H1 (cell line): ENCODE data around the gene MSI2. TPM values are rescaled to one million over a fixed set of nuclear protein-coding genes. Genes with fewer than 3 reads are reported as not detected.
"Not testable (repeated sequence)": the region's sequence is repeated elsewhere in the genome, so short reads cannot be mapped to it uniquely, and the experiment has no call there.

Experiments used
- CTCF ChIA-PET: fragments of 300-600 bp; sonication (Branson Sonifier 250); formaldehyde crosslinking; loops from one replicate; lab custom pipeline; 2021; ENCODE audit not compliant: partially characterized antibody; lab: Charles Lee
- POLR2A ChIA-PET: fragments of 300-600 bp; sonication (Branson Sonifier 250); formaldehyde crosslinking; loops from one replicate; lab custom pipeline; 2021; ENCODE audit warnings: inconsistent platforms; ENCODE audit not compliant: partially characterized antibody; lab: Charles Lee
- DNase-seq, 2 experiments: peaks; one replicate each; pipeline versions ENCODE4 v3.0.0 to v3.0.0-alpha.2; 2010 to 2022; ENCODE audit warnings: low spot score in 2 of 2, low read depth in 1 of 2, mixed read lengths in 1 of 2
- FAIRE-seq: peaks from 2 replicates; lab custom pipeline; 2011; peaks lifted over from hg19 to GRCh38; lab: Jason Lieb, UNC
- H2AFZ ChIP-seq: 2 replicates; pipeline ENCODE4 v1.8.1; 2012; ENCODE audit warnings: low read length, inconsistent platforms
- H2AK5ac ChIP-seq: 2 replicates; pipeline ENCODE4 v1.6.1; 2013; ENCODE audit warnings: low read depth, low read length
- H2BK120ac ChIP-seq: replicated peaks from 2 replicates; pipeline ENCODE3; 2013; ENCODE audit warnings: low read depth, low read length, inconsistent platforms
- H2BK12ac ChIP-seq: 2 replicates; pipeline ENCODE4 v1.6.1; 2013; ENCODE audit warnings: low read depth, low read length
- H2BK15ac ChIP-seq: 2 replicates; pipeline ENCODE4 v1.6.1; 2013; ENCODE audit warnings: low read length
- H2BK20ac ChIP-seq: 2 replicates; pipeline ENCODE4 v1.6.1; 2013; ENCODE audit warnings: low read length
- H2BK5ac ChIP-seq: 2 replicates; pipeline ENCODE4 v1.6.1; 2013; ENCODE audit warnings: low read depth, low read length
- H3K14ac ChIP-seq: 2 replicates; pipeline ENCODE4 v1.6.1; 2013; ENCODE audit warnings: inconsistent platforms; ENCODE audit not compliant: insufficient read length
- H3K18ac ChIP-seq: 2 replicates; pipeline ENCODE4 v1.6.1; 2013; ENCODE audit warnings: low read length; ENCODE audit errors: extremely low read depth
- H3K23ac ChIP-seq: 2 replicates; pipeline ENCODE4 v1.6.1; 2013; ENCODE audit warnings: inconsistent platforms; ENCODE audit not compliant: insufficient read length
- H3K23me2 ChIP-seq: 2 replicates; pipeline ENCODE4 v1.6.1; 2013; ENCODE audit warnings: low read depth, low read length
- H3K27ac ChIP-seq: 2 replicates; pipeline ENCODE4 v1.6.1; 2011; ENCODE audit warnings: low read depth, low read length, inconsistent platforms
- H3K27me3 ChIP-seq, 4 experiments: replicated peaks in 1 of 4; 1 replicate in 1 of 4; 2 replicates in 3 of 4; pipeline versions ENCODE4 v1.6.1 to v1.8.1; 2011 to 2013; ENCODE audit warnings: low read length in 3 of 4, mild to moderate bottlenecking in 3 of 4, inconsistent platforms in 2 of 4, mixed read lengths in 2 of 4, moderate library complexity in 1 of 4; ENCODE audit not compliant: control insufficient read depth in 3 of 4, insufficient read depth in 3 of 4; ENCODE audit errors: extremely low read depth in 1 of 4
- H3K36me3 ChIP-seq, 4 experiments: 2 replicates each; pipeline versions ENCODE4 v1.6.1 to v1.8.1; 2011 to 2013; ENCODE audit warnings: mild to moderate bottlenecking in 4 of 4, low read length in 3 of 4, moderate library complexity in 2 of 4, control low read depth in 1 of 4, inconsistent platforms in 1 of 4; ENCODE audit not compliant: insufficient read depth in 4 of 4, control insufficient read depth in 2 of 4
- H3K4ac ChIP-seq: replicated peaks from 2 replicates; pipeline ENCODE3; 2013; ENCODE audit warnings: low read length, low read depth, mixed read lengths, inconsistent platforms; ENCODE audit not compliant: insufficient read length
- H3K4me1 ChIP-seq, 4 experiments: replicated peaks in 1 of 4; 1 replicate in 1 of 4; 2 replicates in 3 of 4; pipeline versions ENCODE4 v1.6.1 to v1.8.1; 2011 to 2013; ENCODE audit warnings: low read length in 3 of 4, inconsistent platforms in 2 of 4, mixed read lengths in 1 of 4; ENCODE audit not compliant: insufficient read depth in 4 of 4, control insufficient read depth in 3 of 4
- H3K4me2 ChIP-seq, 2 experiments: 2 replicates each; pipeline versions ENCODE4 v1.6.1 to v1.8.1; 2011 to 2013; ENCODE audit warnings: low read depth in 2 of 2, low read length in 2 of 2, control low read depth in 1 of 2, inconsistent platforms in 1 of 2, mild to moderate bottlenecking in 1 of 2; ENCODE audit not compliant: insufficient read depth in 1 of 2
- H3K4me3 ChIP-seq, 4 experiments: fragments of 200-600, 300-600 bp in 1 of 4; sonication (generic), shearing (Covaris generic), sonication (Bioruptor Twin) in 1 of 4; 2 replicates each; pipeline versions ENCODE4 v1.5.1 to v1.8.1; 2011 to 2016; ENCODE audit warnings: low read length in 4 of 4, low read depth in 3 of 4, control low read depth in 2 of 4, inconsistent platforms in 2 of 4, mild to moderate bottlenecking in 2 of 4, mixed read lengths in 1 of 4, moderate library complexity in 1 of 4; ENCODE audit not compliant: insufficient read depth in 2 of 4; ENCODE audit errors: extremely low read depth in 1 of 4
- H3K56ac ChIP-seq: replicated peaks from 2 replicates; pipeline ENCODE3; 2013; ENCODE audit warnings: low read depth, mild to moderate bottlenecking, mixed read lengths, low read length, inconsistent platforms; ENCODE audit not compliant: insufficient read length
- H3K79me1 ChIP-seq: 2 replicates; pipeline ENCODE4 v1.6.1; 2013; ENCODE audit warnings: low read depth, low read length, control low read depth
- H3K79me2 ChIP-seq, 2 experiments: 2 replicates each; pipeline versions ENCODE4 v1.6.1 to v1.8.1; 2012 to 2013; ENCODE audit warnings: low read length in 2 of 2, mild to moderate bottlenecking in 2 of 2, inconsistent platforms in 1 of 2; ENCODE audit not compliant: insufficient read depth in 2 of 2, control insufficient read depth in 1 of 2
- H3K9ac ChIP-seq, 4 experiments: replicated peaks in 1 of 4; 1 replicate in 1 of 4; 2 replicates in 3 of 4; pipeline versions ENCODE4 v1.6.1 to v1.8.1; 2011 to 2013; ENCODE audit warnings: low read depth in 3 of 4, low read length in 3 of 4, control low read depth in 2 of 4, mild to moderate bottlenecking in 2 of 4, moderate library complexity in 2 of 4, inconsistent platforms in 1 of 4; ENCODE audit errors: extremely low read depth in 1 of 4
- H3K9me3 ChIP-seq, 2 experiments: 2 replicates each; pipeline versions ENCODE4 v1.6.1 to v1.8.1; 2012 to 2013; ENCODE audit warnings: mild to moderate bottlenecking in 2 of 2, moderate library complexity in 2 of 2, control low read depth in 1 of 2, inconsistent platforms in 1 of 2, low read depth in 1 of 2, low read length in 1 of 2, mixed read lengths in 1 of 2; ENCODE audit not compliant: insufficient read depth in 2 of 2
- H4K20me1 ChIP-seq, 2 experiments: replicated peaks in 1 of 2; 2 replicates each; pipeline versions ENCODE3 to v1.8.1; 2011 to 2013; ENCODE audit warnings: inconsistent platforms in 2 of 2, low read length in 2 of 2, mild to moderate bottlenecking in 1 of 2; ENCODE audit not compliant: insufficient read depth in 2 of 2, control insufficient read depth in 1 of 2
- H4K5ac ChIP-seq: 2 replicates; pipeline ENCODE4 v1.6.1; 2013; ENCODE audit warnings: low read length, low read depth, mixed read lengths, inconsistent platforms; ENCODE audit not compliant: insufficient read length
- H4K8ac ChIP-seq: 2 replicates; pipeline ENCODE4 v1.8.0; 2013; ENCODE audit warnings: mild to moderate bottlenecking, moderate library complexity, low read length, inconsistent platforms; ENCODE audit not compliant: insufficient read depth; ENCODE audit errors: extremely low read depth
- H4K91ac ChIP-seq: replicated peaks from 2 replicates; pipeline ENCODE3; 2013; ENCODE audit warnings: low read length, mixed read lengths, inconsistent platforms; ENCODE audit not compliant: insufficient read length
- CBX8 ChIP-seq: fragments of 300-800, 300-1000 bp; sonication (generic); IDR thresholded peaks from 2 replicates; pipeline ENCODE4 v1.7.1; 2016; ENCODE audit warnings: low read depth, low read length, borderline replicate concordance
- CHD1 ChIP-seq: IDR thresholded peaks from 2 replicates; pipeline ENCODE4 v1.6.1; 2012; ENCODE audit warnings: low read depth, low read length, improper control_type of control experiment
- EP300 ChIP-seq, 2 experiments: IDR thresholded peaks; 1 replicate in 1 of 2; 2 replicates in 1 of 2; pipeline ENCODE4 v1.6.1; 2011 to 2012; ENCODE audit warnings: low read depth in 2 of 2, low read length in 2 of 2, mild to moderate bottlenecking in 2 of 2, borderline replicate concordance in 1 of 2, inconsistent platforms in 1 of 2, moderate library complexity in 1 of 2
- GABPA ChIP-seq: IDR thresholded peaks from 2 replicates; pipeline ENCODE4 v1.6.1; 2011; ENCODE audit warnings: mild to moderate bottlenecking, low read length, moderate library complexity, borderline replicate concordance; ENCODE audit not compliant: insufficient read depth
- POLR2AphosphoS5 ChIP-seq: IDR thresholded peaks from 2 replicates; pipeline ENCODE4 v1.6.1; 2011; ENCODE audit warnings: low read depth, low read length
- SP2 ChIP-seq: IDR thresholded peaks from 2 replicates; pipeline ENCODE4 v1.6.1; 2012; ENCODE audit warnings: mild to moderate bottlenecking, low read length, inconsistent platforms
- WGBS, 2 experiments: shearing (Covaris generic) in 1 of 2; methylation state at CpG; one replicate each; pipeline versions ENCODE4 v1.1.6 to v1.1.7; 2013 to 2015; ENCODE audit warnings: low lambda C conversion rate in 2 of 2, mixed read lengths in 2 of 2, inconsistent platforms in 1 of 2, low coverage in 1 of 2, missing lambda C conversion rate in 1 of 2; ENCODE audit not compliant: insufficient replicate concordance in 2 of 2, insufficient coverage in 1 of 2, insufficient read length in 1 of 2; ENCODE audit errors: extremely low coverage in 1 of 2, missing lambda C conversion rate in 1 of 2; 5-methylcytosine and 5-hydroxymethylcytosine counted together
- polyA plus RNA-seq, 7 experiments: library from polyadenylated mRNA; depleted of rRNA in 3 of 7; stranded (reverse) in 5 of 7; unstranded in 2 of 7; fragments of >200 nt in 5 of 7; fragments of 200-250 nt in 2 of 7; gene quantifications; 1 replicate in 5 of 7; 2 replicates in 1 of 7; 4 replicates in 1 of 7; pipeline versions ENCODE4 v1.2.1 to v1.2.3, GENCODE V29; 2011 to 2013; ENCODE audit warnings: missing spikeins in 2 of 7, mixed read lengths in 2 of 7
- total RNA-seq: library from RNA; stranded (reverse); fragmentation: NEBNext Ultra II Directional; extraction: Animal tissue kit (Norgen Biotek cat#: 25700); gene quantifications from 2 replicates; pipeline ENCODE4 v1.2.1, GENCODE V29; 2021

Gene MSI2
- total and polyA plus RNA-seq, 2 of the 8 experiments (the other 6 are each of a cell fraction or from before 2014, with no cell fraction given): 36.7 to 80.6 TPM

DNA sequence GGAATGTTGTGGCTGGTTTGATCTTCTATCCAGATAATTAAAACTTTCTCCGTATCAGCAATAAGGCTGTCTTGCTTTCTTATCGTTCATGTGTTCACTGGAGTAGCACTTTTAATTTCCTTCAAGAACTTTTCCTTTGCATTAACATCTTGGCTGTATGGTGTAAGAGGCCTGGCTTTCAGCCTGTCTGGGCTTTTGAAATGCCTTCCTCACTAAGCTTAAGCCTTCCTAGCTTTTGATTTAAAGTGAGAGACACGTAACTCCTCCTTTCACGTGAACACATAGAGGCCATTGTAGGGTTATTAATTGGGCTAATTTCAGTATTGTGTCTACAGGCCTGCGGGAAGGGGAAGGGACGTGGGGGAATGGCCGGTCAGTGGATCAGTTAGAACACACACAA lies 42.9 kb downstream of the MSI2 start (continued):
- no peak for TF ChIP-seq GABPA
- TF ChIP-seq CBX8: no peak
- no peak for TF ChIP-seq POLR2AphosphoS5
- TF ChIP-seq CHD1: no peak
- no peak for TF ChIP-seq EP300 (IDR thresholded peaks at IDR 0.05; ENCODE audit: borderline replicate concordance in 1 of 2, low read depth in 2 of 2, low read length in 2 of 2)
- TF ChIP-seq SP2: no peak

DNA sequence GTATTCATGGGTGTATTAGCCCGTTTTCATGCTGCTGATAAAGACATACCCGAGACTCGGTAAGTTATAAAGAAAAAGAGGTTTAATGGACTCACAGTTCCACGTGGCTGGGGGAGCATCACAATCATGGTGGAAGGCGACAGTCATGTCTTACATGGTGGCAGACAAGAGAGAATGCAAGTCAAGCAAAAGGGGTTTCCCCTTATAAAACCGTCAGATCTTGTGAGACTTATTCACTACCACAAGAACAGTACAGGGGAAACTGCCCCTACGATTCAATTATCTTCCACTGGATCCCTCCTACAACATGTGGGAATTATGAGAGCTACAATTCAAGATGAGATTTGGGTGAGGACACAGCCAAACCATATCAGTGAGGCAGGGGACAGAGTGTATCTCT lies 44.3 kb downstream of the MSI2 start:
- H2BK5ac ChIP-seq, H3K27ac ChIP-seq, H2AFZ ChIP-seq, H4K5ac ChIP-seq, H3K56ac ChIP-seq, H2BK15ac ChIP-seq, H2BK120ac ChIP-seq, H3K23me2 ChIP-seq, H2AK5ac ChIP-seq, H3K18ac ChIP-seq, DNase-seq, H3K79me1 ChIP-seq, FAIRE-seq, H3K23ac ChIP-seq, H3K14ac ChIP-seq, H3K4me3 ChIP-seq, H3K27me3 ChIP-seq, H3K4me1 ChIP-seq, H4K20me1 ChIP-seq, CTCF ChIA-PET, H3K4ac ChIP-seq, H3K4me2 ChIP-seq, H4K8ac ChIP-seq, H3K9ac ChIP-seq, H2BK20ac ChIP-seq, H2BK12ac ChIP-seq, POLR2A ChIA-PET, H4K91ac ChIP-seq: not testable (repeated sequence)
- peaks cover 2 to 29% (median 19%) of the 10 kb centered on the region in 4 experiments; a peak in 7 of 8 replicates for H3K36me3 ChIP-seq
- H3K79me2 ChIP-seq: peaks cover 0 to 26% of the 10 kb centered on the region in 2 experiments; a peak in 2 of 4 replicates
- H3K9me3 ChIP-seq: peaks cover 6 to 11% of the 10 kb centered on the region in 2 experiments; a peak in 2 of 4 replicates
- 90% methylated on average over 7 of the region's 7 CpGs; no CpG with 5 or more reads in 1 of the 2 experiments for WGBS, 2 experiments
